WTC11 (cell line): ENCODE data around the gene NR3C2. TPM values are rescaled to one million over a fixed set of nuclear protein-coding genes. Genes with fewer than 3 reads are reported as not detected.

Experiments
- ATAC-seq: fragments of 200-7000 bp; cut with Tn5 transposase; 2 replicates; pipeline ENCODE4 v1.10.0; 2021; ENCODE audit warnings: mild to moderate bottlenecking, moderate library complexity
- CTCF ChIA-PET: fragments of 300-600 bp; sonication (Branson Sonifier 250); formaldehyde crosslinking; loops from one replicate; lab custom pipeline; 2021; ENCODE audit warnings: antibody characterized with exemption; lab: Charles Lee
- POLR2A ChIA-PET: fragments of 350-600 bp; sonication (Branson Sonifier 250); formaldehyde crosslinking; loops from one replicate; lab custom pipeline; 2021; ENCODE audit warnings: antibody characterized with exemption; lab: Charles Lee
- DNase-seq: peaks from one replicate; pipeline ENCODE4 v3.0.0; 2021; ENCODE audit warnings: low spot score
- H3K27ac Mint-ChIP-seq: 2 replicates; pipeline ENCODE4 v1.8.0; 2021; ENCODE audit warnings: mixed read lengths
- H3K27me3 Mint-ChIP-seq: 2 replicates; pipeline ENCODE4 v1.8.0; 2021; ENCODE audit warnings: low read depth, mild to moderate bottlenecking, moderate library complexity, mixed read lengths
- H3K36me3 Mint-ChIP-seq: 2 replicates; pipeline ENCODE4 v1.8.0; 2021; ENCODE audit warnings: mixed read lengths
- H3K4me1 Mint-ChIP-seq: 2 replicates; pipeline ENCODE4 v1.8.0; 2022; ENCODE audit warnings: mixed read lengths
- H3K4me3 Mint-ChIP-seq: 2 replicates; pipeline ENCODE4 v1.8.0; 2021; ENCODE audit warnings: mild to moderate bottlenecking, moderate library complexity, mixed read lengths
- H3K9me3 Mint-ChIP-seq: 2 replicates; pipeline ENCODE4 v1.8.0; 2021; ENCODE audit warnings: mixed read lengths
- AR ChIP-seq: fragments of 250-450 bp; sonication (Bioruptor Pico); IDR thresholded peaks from 2 replicates; pipeline ENCODE4 v1.9.0; 2021; ENCODE audit warnings: mild to moderate bottlenecking
- ATF1 ChIP-seq: sonication (generic); formaldehyde crosslinking; IDR thresholded peaks from 2 replicates; pipeline ENCODE4 v1.8.1; 2023; ENCODE audit warnings: mild to moderate bottlenecking, moderate library complexity, missing genetic modification reagents
- CREB1 ChIP-seq: sonication (generic); formaldehyde crosslinking; IDR thresholded peaks from 2 replicates; pipeline ENCODE4 v1.8.0; 2023; ENCODE audit warnings: mild to moderate bottlenecking, missing genetic modification reagents
- CREM ChIP-seq: sonication (generic); formaldehyde crosslinking; IDR thresholded peaks from 2 replicates; pipeline ENCODE4 v1.8.1; 2022; ENCODE audit warnings: mild to moderate bottlenecking, missing genetic modification reagents, moderate library complexity
- EMX1 ChIP-seq: fragments of 250-450 bp; sonication (Bioruptor Pico); IDR thresholded peaks from 2 replicates; pipeline ENCODE4 v1.8.0; 2021; ENCODE audit warnings: mild to moderate bottlenecking
- ETV6 ChIP-seq: sonication (generic); formaldehyde crosslinking; IDR thresholded peaks from 2 replicates; pipeline ENCODE4 v1.8.1; 2022; ENCODE audit warnings: mild to moderate bottlenecking, missing genetic modification reagents
- FOXK1 ChIP-seq: sonication (generic); formaldehyde crosslinking; IDR thresholded peaks from 2 replicates; pipeline ENCODE4 v1.8.0; 2022; ENCODE audit warnings: mild to moderate bottlenecking, moderate library complexity, missing genetic modification reagents
- FOXP4 ChIP-seq: sonication (generic); formaldehyde crosslinking; IDR thresholded peaks from 2 replicates; pipeline ENCODE4 v1.8.0; 2022; ENCODE audit warnings: mild to moderate bottlenecking, missing genetic modification reagents
- JUN ChIP-seq: sonication (generic); formaldehyde crosslinking; IDR thresholded peaks from 2 replicates; pipeline ENCODE4 v1.8.0; 2023; ENCODE audit warnings: mild to moderate bottlenecking, missing genetic modification reagents
- MLX ChIP-seq: sonication (generic); formaldehyde crosslinking; IDR thresholded peaks from 2 replicates; pipeline ENCODE4 v1.8.1; 2023; ENCODE audit warnings: mild to moderate bottlenecking, missing genetic modification reagents, moderate library complexity
- MYBL2 ChIP-seq: sonication (generic); formaldehyde crosslinking; IDR thresholded peaks from 2 replicates; pipeline ENCODE4 v1.8.1; 2023; ENCODE audit warnings: mild to moderate bottlenecking, moderate library complexity, missing genetic modification reagents
- NFE2L1 ChIP-seq: sonication (generic); formaldehyde crosslinking; IDR thresholded peaks from 2 replicates; pipeline ENCODE4 v1.8.1; 2023; ENCODE audit warnings: missing genetic modification reagents
- PRRX2 ChIP-seq: fragments of 250-450 bp; sonication (Bioruptor Pico); IDR thresholded peaks from 2 replicates; pipeline ENCODE4 v1.8.0; 2021; ENCODE audit warnings: mild to moderate bottlenecking
- RELA ChIP-seq: sonication (generic); formaldehyde crosslinking; IDR thresholded peaks from 2 replicates; pipeline ENCODE4 v1.8.1; 2022; ENCODE audit warnings: missing genetic modification reagents, mild to moderate bottlenecking, borderline replicate concordance
- SMAD3 ChIP-seq: sonication (generic); formaldehyde crosslinking; IDR thresholded peaks from 2 replicates; pipeline ENCODE4 v1.8.0; 2022; ENCODE audit warnings: missing genetic modification reagents, mild to moderate bottlenecking, borderline replicate concordance
- SMAD4 ChIP-seq: sonication (generic); formaldehyde crosslinking; IDR thresholded peaks from 2 replicates; pipeline ENCODE4 v1.8.0; 2022; ENCODE audit warnings: mild to moderate bottlenecking, missing genetic modification reagents
- SOX15 ChIP-seq: fragments of 250-450 bp; sonication (Bioruptor Pico); IDR thresholded peaks from 2 replicates; pipeline ENCODE4 v1.9.0; 2021; ENCODE audit warnings: mild to moderate bottlenecking
- TEAD1 ChIP-seq: sonication (generic); formaldehyde crosslinking; IDR thresholded peaks from 2 replicates; pipeline ENCODE4 v1.8.0; 2022; ENCODE audit warnings: mild to moderate bottlenecking, missing genetic modification reagents
- ZMAT4 ChIP-seq: fragments of 250-450 bp; sonication (Bioruptor Pico); IDR thresholded peaks from 2 replicates; pipeline ENCODE4 v1.9.0; 2021; ENCODE audit warnings: mild to moderate bottlenecking
- ZNF138 ChIP-seq: sonication (generic); formaldehyde crosslinking; conservative IDR thresholded peaks from 2 replicates; pipeline ENCODE4 v1.8.1; 2022; ENCODE audit warnings: mild to moderate bottlenecking, moderate library complexity, missing genetic modification reagents
- ZNF281 ChIP-seq: sonication (generic); formaldehyde crosslinking; IDR thresholded peaks from 2 replicates; pipeline ENCODE4 v1.8.0; 2023; ENCODE audit warnings: mild to moderate bottlenecking, missing genetic modification reagents
- total RNA-seq: library from RNA; stranded (reverse); gene quantifications from 3 replicates; pipeline ENCODE4 v1.2.3, GENCODE V29; 2021

Gene NR3C2
- total RNA-seq, 1 experiment from 2014 or later: 2.8 TPM

- TF ChIP-seq ZNF281 (CRISPR knock-in tag) (no peak), MLX (no peak), SOX15 (CRISPR knock-in tag) (no peak), ATF1 (no peak)
- TF ChIP-seq, all 79 proteins: peak for 0
Measured at GRCh38 chr4:148266240-148266639, 176.0 kb downstream of the NR3C2 start (continued).

- DNase-seq: no peak
- Mint-ChIP-seq H3K9me3 (0 out of 2 replicates have a peak, but pooled peaks cover 5% of the 10 kb centered on the region), H3K36me3 (no peaks in the 10 kb centered on the region), H3K27ac (no peak overlapping the region), H3K4me1 (no peaks in the 10 kb centered on the region; the same call in 1 of the 2 replicates), H3K27me3 (no peaks in the 10 kb centered on the region), H3K4me3 (no peak overlapping the region)
- ATAC-seq: no peak
- no peak for TF ChIP-seq PRRX2 (CRISPR knock-in tag)
- ChIA-PET CTCF (no interaction called here), POLR2A (no interaction called here)
Measured at GRCh38 chr4:148265627-148266026, 176.6 kb downstream of the NR3C2 start.

GRCh38 chr4:148263802-148264201 lies 178.4 kb downstream of the NR3C2 start:
- POLR2A ChIA-PET: no interaction called here
- CTCF ChIA-PET: no interaction called here
- H3K27ac Mint-ChIP-seq: no peak overlapping the region
- no peak overlapping the region for H3K4me3 Mint-ChIP-seq
- H3K36me3 Mint-ChIP-seq: no peaks in the 10 kb centered on the region
- ATAC-seq (no peak), DNase-seq (no peak)
- TF ChIP-seq ETV6 (CRISPR knock-in tag) (no peak), RELA (CRISPR knock-in tag) (no peak), FOXP4 (CRISPR knock-in tag) (no peak), CREM (no peak), SMAD3 (CRISPR knock-in tag) (no peak)
- H3K4me1 Mint-ChIP-seq: no peaks in the 10 kb centered on the region
- H3K9me3 Mint-ChIP-seq: 0 out of 2 replicates have a peak, but pooled peaks cover 5% of the 10 kb centered on the region
- no peaks in the 10 kb centered on the region for H3K27me3 Mint-ChIP-seq

GRCh38 chr4:148263127-148263526 lies 179.1 kb downstream of the NR3C2 start:
- CTCF ChIA-PET: no interaction called here
- no peak for TF ChIP-seq NFE2L1 (CRISPR knock-in tag)
- no peak for TF ChIP-seq CREB1 (CRISPR knock-in tag)
- TF ChIP-seq ATF1: no peak
- TF ChIP-seq SMAD4 (CRISPR knock-in tag): no peak
- no peak for TF ChIP-seq CREM
- TF ChIP-seq TEAD1 (CRISPR knock-in tag): no peak
- TF ChIP-seq FOXK1: no peak
- TF ChIP-seq ZMAT4: no peak
- TF ChIP-seq JUN: no peak
- TF ChIP-seq EMX1 (CRISPR knock-in tag): no peak
- no peak for TF ChIP-seq MYBL2 (CRISPR knock-in tag)
- no peak for TF ChIP-seq ZNF138 (CRISPR knock-in tag)
- no peak for TF ChIP-seq AR (CRISPR knock-in tag)
- TF ChIP-seq, all 79 proteins: peak for 0
- H3K9me3 Mint-ChIP-seq: 0 out of 2 replicates have a peak, but pooled peaks cover 5% of the 10 kb centered on the region

More at GRCh38 chr4:148263127-148263526, 179.1 kb downstream of the NR3C2 start:
- Mint-ChIP-seq H3K36me3 (no peaks in the 10 kb centered on the region), H3K4me3 (no peak overlapping the region), H3K27ac (no peak overlapping the region), H3K4me1 (no peaks in the 10 kb centered on the region), H3K27me3 (no peaks in the 10 kb centered on the region)
- DNase-seq (no peak), ATAC-seq (no peak)
- POLR2A ChIA-PET: no interaction called here
